GM12891 (cell line): Measurements from ENCODE around the gene KRTAP21-3.

Experiments used
- PAX5 ChIP-seq: IDR thresholded peaks from 2 replicates; pipeline ENCODE4 v1.6.1; 2011; ENCODE audit warnings: low read length, moderate library complexity, mild to moderate bottlenecking; ENCODE audit not compliant: insufficient read depth, severe bottlenecking
- POLR2A ChIP-seq: IDR thresholded peaks from 2 replicates; pipeline ENCODE4 v1.6.1; 2011; ENCODE audit warnings: low read depth, low read length, control low read depth
- POLR2AphosphoS5 ChIP-seq: IDR thresholded peaks from 2 replicates; pipeline ENCODE4 v1.6.1; 2011; ENCODE audit warnings: low read depth, low read length, control low read depth
- POU2F2 ChIP-seq: IDR thresholded peaks from 2 replicates; pipeline ENCODE4 v1.6.1; 2011; ENCODE audit warnings: low read depth, mild to moderate bottlenecking, control low read depth, low read length, moderate library complexity
- SPI1 ChIP-seq: IDR thresholded peaks from 2 replicates; pipeline ENCODE4 v1.6.1; 2011; ENCODE audit warnings: low read depth, low read length, control low read depth
- TAF1 ChIP-seq: IDR thresholded peaks from 2 replicates; pipeline ENCODE4 v1.6.1; 2011; ENCODE audit warnings: low read depth, low read length, control low read depth

DNA sequence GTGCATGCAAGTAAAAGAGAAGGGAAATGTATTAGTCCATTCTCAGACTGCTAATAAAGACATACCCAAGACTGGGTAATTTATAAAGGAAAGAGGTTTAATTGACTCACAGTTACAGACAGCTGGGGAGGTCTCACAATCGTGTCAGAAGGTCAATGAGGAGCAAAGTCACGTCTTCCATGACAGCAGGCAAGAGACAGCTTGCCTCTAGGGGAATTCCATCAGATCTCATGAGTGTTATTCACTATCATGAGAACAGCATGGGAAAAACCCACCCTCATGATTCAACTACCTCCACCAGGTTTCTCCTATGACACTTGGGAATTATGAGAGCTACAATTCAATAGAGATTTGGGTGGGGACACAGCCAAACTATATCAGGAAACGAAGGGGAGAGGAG lies 8.1 kb downstream of the KRTAP21-3 start:
- no peak for TF ChIP-seq SPI1
- no peak for TF ChIP-seq POLR2A
- no peak for TF ChIP-seq TAF1
- TF ChIP-seq POU2F2 = no peak
- TF ChIP-seq POLR2AphosphoS5 = no peak
- no peak for TF ChIP-seq PAX5
